GM06990 (cell line): ENCODE results near the gene DNMT3A.
"Not testable (repeated sequence)": the region's sequence is repeated elsewhere in the genome, so short reads cannot be mapped to it uniquely, and the experiment has no call there.

Experiments
- DNase-seq: peaks from one replicate; pipeline ENCODE4 v3.0.0-alpha.2; 2011; ENCODE audit not compliant: insufficient read length; ENCODE audit errors: extremely low read depth
- H3K27me3 ChIP-seq: replicated peaks from 2 replicates; pipeline ENCODE4 v1.6.0; 2011; ENCODE audit warnings: low read length; ENCODE audit not compliant: control insufficient read depth, insufficient read depth
- H3K36me3 ChIP-seq: 2 replicates; pipeline ENCODE4 v1.5.1; 2011; ENCODE audit warnings: low read length; ENCODE audit not compliant: control insufficient read depth, insufficient read depth
- H3K4me3 ChIP-seq: replicated peaks from 2 replicates; pipeline ENCODE4 v1.5.1; 2011; ENCODE audit warnings: low read depth, mild to moderate bottlenecking, control low read depth, low read length
- TF ChIP-seq, protein P1 (sequence below): IDR thresholded peaks from 2 replicates; pipeline ENCODE4 v1.5.1; 2011; ENCODE audit warnings: low read length, control low read depth, mild to moderate bottlenecking, inconsistent platforms; ENCODE audit not compliant: insufficient read depth, poor library complexity, severe bottlenecking

The DNMT3A gene

DNA sequence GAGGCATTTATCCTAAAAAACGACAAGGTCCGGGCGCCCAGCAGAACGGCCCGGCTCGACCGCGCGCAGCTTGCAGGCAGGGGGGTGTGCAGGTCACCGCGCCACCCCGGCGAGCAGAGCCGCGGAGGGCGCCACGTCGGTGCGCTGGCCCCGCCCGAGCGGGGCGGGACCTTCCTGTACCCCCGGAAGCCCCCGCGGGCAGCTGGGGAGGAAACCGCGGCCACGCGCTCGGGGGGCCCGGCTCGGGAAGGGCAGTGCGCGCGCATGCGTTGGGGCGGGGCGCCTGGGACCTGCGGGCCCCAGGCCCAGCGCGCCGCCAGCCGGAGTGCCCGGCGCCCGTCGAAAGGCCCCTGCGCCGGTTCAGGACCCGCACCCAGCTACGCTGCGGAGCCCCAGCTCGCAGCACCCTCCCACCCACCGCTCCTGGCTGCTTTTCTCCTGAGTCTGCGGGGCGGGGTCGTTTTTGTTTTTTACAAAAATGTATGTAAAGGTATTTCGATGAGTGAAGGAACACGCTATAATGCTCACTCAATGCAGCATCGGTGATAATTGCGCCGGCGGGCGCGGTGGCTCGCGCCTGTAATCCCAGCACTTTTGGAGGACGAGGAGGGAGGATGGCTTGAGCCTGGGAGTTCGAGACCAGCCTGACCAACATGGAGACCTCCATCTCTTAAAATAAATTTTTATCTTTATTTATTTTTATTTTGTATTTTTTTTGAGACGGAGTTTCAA lies 125.6 kb downstream of the DNMT3A start:
- peak; percentile 91 for DNase-seq
- TF ChIP-seq, protein P1, sequence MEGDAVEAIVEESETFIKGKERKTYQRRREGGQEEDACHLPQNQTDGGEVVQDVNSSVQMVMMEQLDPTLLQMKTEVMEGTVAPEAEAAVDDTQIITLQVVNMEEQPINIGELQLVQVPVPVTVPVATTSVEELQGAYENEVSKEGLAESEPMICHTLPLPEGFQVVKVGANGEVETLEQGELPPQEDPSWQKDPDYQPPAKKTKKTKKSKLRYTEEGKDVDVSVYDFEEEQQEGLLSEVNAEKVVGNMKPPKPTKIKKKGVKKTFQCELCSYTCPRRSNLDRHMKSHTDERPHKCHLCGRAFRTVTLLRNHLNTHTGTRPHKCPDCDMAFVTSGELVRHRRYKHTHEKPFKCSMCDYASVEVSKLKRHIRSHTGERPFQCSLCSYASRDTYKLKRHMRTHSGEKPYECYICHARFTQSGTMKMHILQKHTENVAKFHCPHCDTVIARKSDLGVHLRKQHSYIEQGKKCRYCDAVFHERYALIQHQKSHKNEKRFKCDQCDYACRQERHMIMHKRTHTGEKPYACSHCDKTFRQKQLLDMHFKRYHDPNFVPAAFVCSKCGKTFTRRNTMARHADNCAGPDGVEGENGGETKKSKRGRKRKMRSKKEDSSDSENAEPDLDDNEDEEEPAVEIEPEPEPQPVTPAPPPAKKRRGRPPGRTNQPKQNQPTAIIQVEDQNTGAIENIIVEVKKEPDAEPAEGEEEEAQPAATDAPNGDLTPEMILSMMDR, result no peak
- Histone ChIP-seq H3K36me3 (no peaks in the 10 kb centered on the region), H3K4me3 (peak overlapping the region; percentile 63), H3K27me3 (no peaks in the 10 kb centered on the region)

DNA sequence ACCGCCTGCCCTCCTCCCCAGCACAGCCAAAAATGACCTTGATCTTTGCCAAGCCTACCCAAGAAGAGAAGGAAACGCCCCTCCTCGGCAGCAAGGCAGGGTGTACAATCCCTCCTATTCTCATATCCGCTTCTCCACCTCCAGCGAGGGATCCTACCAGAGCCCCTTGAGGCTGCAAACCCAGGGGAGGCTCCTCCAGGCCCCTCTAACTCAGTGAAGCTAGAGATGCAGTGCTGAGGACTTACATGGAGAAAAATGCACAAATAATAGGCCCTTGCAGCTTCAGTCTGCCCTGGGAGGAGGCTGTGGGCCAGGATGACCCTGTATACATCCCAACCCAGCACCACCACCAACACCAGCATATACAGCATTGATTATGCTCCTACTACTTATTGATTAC lies 126.5 kb downstream of the DNMT3A start:
- no peak overlapping the region for H3K4me3 ChIP-seq

GRCh38 chr2:25213229-25213628 lies 128.5 kb downstream of the DNMT3A start:
- DNase-seq, result no peak
- H3K27me3 ChIP-seq, result no peaks in the 10 kb centered on the region
- no peaks in the 10 kb centered on the region for H3K36me3 ChIP-seq
- H3K4me3 ChIP-seq, result no peak overlapping the region
- TF ChIP-seq, protein P1, result no peak

More for the DNA sequence above, 126.5 kb downstream of the DNMT3A start:
- DNase-seq, result no peak
- Histone ChIP-seq H3K36me3 (no peaks in the 10 kb centered on the region), H3K27me3 (no peaks in the 10 kb centered on the region)
- TF ChIP-seq, protein P1, result no peak

- not testable (repeated sequence) for H3K36me3 ChIP-seq, DNase-seq, H3K27me3 ChIP-seq, H3K4me3 ChIP-seq
These were observed 130.8 kb downstream of the DNMT3A start for GRCh38 chr2:25210923-25211322.

GRCh38 chr2:25207078-25207545 lies 134.6 kb downstream of the DNMT3A start:
- DNase-seq, result no peak
- no peaks in the 10 kb centered on the region for H3K36me3 ChIP-seq
- H3K27me3 ChIP-seq, result no peaks in the 10 kb centered on the region
- TF ChIP-seq, protein P1, result no peak
- no peak overlapping the region for H3K4me3 ChIP-seq

DNA sequence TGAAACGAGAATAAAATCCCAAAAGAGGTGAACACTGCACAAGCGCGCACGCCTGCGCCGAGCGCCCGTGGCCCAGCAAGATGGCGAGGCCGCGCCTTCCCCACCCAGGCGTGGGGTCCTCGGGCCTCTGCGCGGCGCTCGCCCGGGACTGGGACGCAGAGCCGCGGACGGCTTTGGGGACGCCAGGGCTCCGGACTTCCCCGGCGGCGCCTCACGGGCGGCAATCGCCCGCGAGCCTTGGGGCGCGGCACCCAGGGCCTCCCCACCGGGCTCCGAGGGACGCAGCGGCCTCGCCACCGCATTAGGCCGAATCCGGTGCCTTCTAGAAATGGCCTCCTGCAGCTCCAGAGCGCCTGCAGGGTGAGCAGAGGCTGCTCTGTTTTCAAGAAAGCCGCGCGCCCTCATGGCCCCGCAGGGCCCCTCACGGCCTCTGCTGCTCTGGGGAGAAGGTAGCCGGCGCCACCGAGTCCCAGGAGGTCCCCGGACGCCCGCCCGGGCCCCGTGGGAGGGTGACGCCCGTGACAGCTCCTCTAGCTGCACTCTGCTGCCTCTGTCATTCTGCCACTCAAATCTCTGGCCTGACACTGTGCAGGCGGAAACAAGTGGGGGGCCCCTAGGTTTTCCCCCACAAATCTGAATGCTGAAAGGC lies 137.4 kb downstream of the DNMT3A start:
- Histone ChIP-seq H3K4me3 (peak overlapping the region; percentile 27), H3K27me3 (no peaks in the 10 kb centered on the region), H3K36me3 (no peaks in the 10 kb centered on the region)
- DNase-seq, result peak; percentile 65
- TF ChIP-seq, protein P1, result peak; percentile 0
